Endothelial cell of umbilical vein (primary cell): ENCODE results near the gene APOBEC3C. TPM values are rescaled to one million over a fixed set of nuclear protein-coding genes. Genes with fewer than 3 reads are reported as not detected.
"Not testable (repeated sequence)": the region's sequence is repeated elsewhere in the genome, so short reads cannot be mapped to it uniquely, and the experiment has no call there.

Experiments
- BruUV-seq: library from RNA; stranded (reverse); fragments of 400-500 nt; replicated peaks from 2 replicates; lab custom pipeline; 2021; lab: Mats Ljungman, UMichigan
- CTCF ChIA-PET: fragments of 300-600, 350-600 bp; sonication (Branson Sonifier 250); formaldehyde crosslinking; loops from one replicate; lab custom pipeline; 2021; ENCODE audit warnings: antibody characterized with exemption, inconsistent platforms; lab: Charles Lee
- POLR2A ChIA-PET: fragments of 300-600, 350-600 bp; sonication (Branson Sonifier 250); formaldehyde crosslinking; loops from one replicate; lab custom pipeline; 2021; ENCODE audit warnings: antibody characterized with exemption, inconsistent platforms; lab: Charles Lee
- DNase-seq: peaks from one replicate; pipeline ENCODE4 v3.0.0-alpha.2; 2011; ENCODE audit warnings: low read depth, low spot score
- FAIRE-seq: peaks from 2 replicates; lab custom pipeline; 2011; peaks lifted over from hg19 to GRCh38; lab: Jason Lieb, UNC
- H2AFZ ChIP-seq: 2 replicates; pipeline ENCODE4 v1.6.0; 2012; ENCODE audit warnings: low read depth, low read length, control low read depth, inconsistent platforms
- H3K27ac ChIP-seq: 2 replicates; pipeline ENCODE4 v1.5.1; 2011; ENCODE audit warnings: low read depth, mild to moderate bottlenecking, control low read depth, low read length, moderate library complexity; ENCODE audit not compliant: insufficient read depth
- H3K27me3 ChIP-seq, 2 experiments: 2 replicates each; pipeline versions ENCODE4 v1.6.0 to v1.6.1; 2011; ENCODE audit warnings: low read length in 2 of 2, mixed read lengths in 1 of 2; ENCODE audit not compliant: control insufficient read depth in 2 of 2, insufficient read depth in 2 of 2
- H3K36me3 ChIP-seq, 2 experiments: 2 replicates in 1 of 2; 3 replicates in 1 of 2; pipeline ENCODE4 v1.5.1; 2011; ENCODE audit warnings: low read length in 2 of 2, mild to moderate bottlenecking in 1 of 2, moderate library complexity in 1 of 2; ENCODE audit not compliant: control insufficient read depth in 2 of 2, insufficient read depth in 2 of 2; ENCODE audit errors: extremely low read depth in 1 of 2
- H3K4me1 ChIP-seq: 3 replicates; pipeline ENCODE4 v1.5.1; 2011; ENCODE audit warnings: mild to moderate bottlenecking, low read length; ENCODE audit not compliant: control insufficient read depth, insufficient read depth; ENCODE audit errors: extremely low read depth
- H3K4me2 ChIP-seq: 2 replicates; pipeline ENCODE4 v1.6.1; 2011; ENCODE audit warnings: low read length, control low read depth, mixed read lengths; ENCODE audit not compliant: insufficient read depth
- H3K4me3 ChIP-seq, 3 experiments: fragments of 200-600 bp in 1 of 3; sonication (generic), shearing (Covaris generic) in 1 of 3; replicated peaks in 1 of 3; 2 replicates each; pipeline ENCODE4 v1.5.1; 2011 to 2016; ENCODE audit warnings: control low read depth in 3 of 3, low read length in 3 of 3, mild to moderate bottlenecking in 2 of 3, inconsistent platforms in 1 of 3, low read depth in 1 of 3, moderate library complexity in 1 of 3; ENCODE audit not compliant: insufficient read depth in 1 of 3
- H3K79me2 ChIP-seq: 2 replicates; pipeline ENCODE4 v1.6.0; 2012; ENCODE audit warnings: low read length, inconsistent platforms; ENCODE audit not compliant: control insufficient read depth, insufficient read depth
- H3K9ac ChIP-seq: replicated peaks from 2 replicates; pipeline ENCODE3; 2011; ENCODE audit warnings: low read length, control low read depth; ENCODE audit not compliant: insufficient read depth; ENCODE audit errors: extremely low read depth
- H3K9me1 ChIP-seq: replicated peaks from 3 replicates; pipeline ENCODE4 v1.6.0; 2011; ENCODE audit warnings: mild to moderate bottlenecking, low read length; ENCODE audit not compliant: control insufficient read depth, insufficient read depth; ENCODE audit errors: extremely low read depth
- H3K9me3 ChIP-seq: replicated peaks from 2 replicates; pipeline ENCODE4 v1.5.1; 2012; ENCODE audit warnings: low read length, inconsistent platforms; ENCODE audit not compliant: control insufficient read depth, insufficient read depth
- H4K20me1 ChIP-seq: replicated peaks from 2 replicates; pipeline ENCODE3; 2011; ENCODE audit warnings: mild to moderate bottlenecking, low read length; ENCODE audit not compliant: control insufficient read depth, insufficient read depth; ENCODE audit errors: extremely low read depth
- dilution Hi-C: fragments of 300-500 bp; cut with MboI; formaldehyde crosslinking; loops from one replicate; pipeline ENCODE4 v1.15.0; 2019; ENCODE audit warnings: low sequenced_read_pairs; ENCODE audit not compliant: extremely low pct_ligation_motif_present
- intact Hi-C: fragments of 100-400 bp; cut with micrococcal nuclease; formaldehyde crosslinking; loops from one replicate; pipeline ENCODE4 v1.10.0; 2022
- polyA plus RNA-seq, 4 experiments: library from polyadenylated mRNA; depleted of rRNA in 3 of 4; stranded (reverse) in 3 of 4; unstranded in 1 of 4; fragments of >200 nt; gene quantifications; 2 replicates each; pipeline versions ENCODE4 v1.2.1 to v1.2.3, GENCODE V29; 2011 to 2012; ENCODE audit warnings: missing spikeins in 1 of 4
- total RNA-seq: library from RNA; stranded (reverse); gene quantifications from 2 replicates; pipeline ENCODE4 v1.2.3, GENCODE V29; 2021

Gene APOBEC3C
- total and polyA plus RNA-seq, 2 donors (not counting 3 experiments of a cell fraction or from before 2014, with no cell fraction given) = 7.6 to 10.6 TPM

DNA sequence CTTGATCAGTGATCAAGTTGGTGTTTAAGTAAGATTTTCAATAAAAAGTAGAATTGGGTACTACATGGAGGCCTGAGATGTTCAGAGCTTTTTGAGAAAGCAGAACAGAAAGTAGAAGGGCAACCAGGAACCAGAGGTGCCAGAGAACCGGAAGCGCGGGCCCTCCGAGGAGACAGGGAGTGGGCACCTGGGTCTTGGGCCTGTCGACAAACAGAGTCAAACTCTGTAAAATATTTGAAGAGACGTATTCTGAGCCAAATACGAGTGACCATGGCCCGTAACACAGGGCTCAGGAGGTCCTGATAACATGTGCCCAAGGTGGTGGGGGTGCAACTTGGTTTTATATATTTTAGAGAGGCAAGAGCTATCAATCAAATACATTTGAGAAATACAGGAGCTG lies 49.8 kb downstream of the APOBEC3C start:
- H3K36me3 ChIP-seq, dilution Hi-C loops, BruUV-seq, H3K9ac ChIP-seq, H3K27ac ChIP-seq, FAIRE-seq, H3K4me3 ChIP-seq, H3K27me3 ChIP-seq, H3K9me1 ChIP-seq, H2AFZ ChIP-seq, POLR2A ChIA-PET, H3K79me2 ChIP-seq, DNase-seq, intact Hi-C loops, H3K4me2 ChIP-seq, H3K4me1 ChIP-seq, H3K9me3 ChIP-seq, H4K20me1 ChIP-seq: not testable (repeated sequence)
- CTCF ChIA-PET = interaction anchor here (1.1 kb wide), 1 partner anchor 58 kb away, joined by 3 read pairs; no protein-coding TSS in a partner anchor

DNA sequence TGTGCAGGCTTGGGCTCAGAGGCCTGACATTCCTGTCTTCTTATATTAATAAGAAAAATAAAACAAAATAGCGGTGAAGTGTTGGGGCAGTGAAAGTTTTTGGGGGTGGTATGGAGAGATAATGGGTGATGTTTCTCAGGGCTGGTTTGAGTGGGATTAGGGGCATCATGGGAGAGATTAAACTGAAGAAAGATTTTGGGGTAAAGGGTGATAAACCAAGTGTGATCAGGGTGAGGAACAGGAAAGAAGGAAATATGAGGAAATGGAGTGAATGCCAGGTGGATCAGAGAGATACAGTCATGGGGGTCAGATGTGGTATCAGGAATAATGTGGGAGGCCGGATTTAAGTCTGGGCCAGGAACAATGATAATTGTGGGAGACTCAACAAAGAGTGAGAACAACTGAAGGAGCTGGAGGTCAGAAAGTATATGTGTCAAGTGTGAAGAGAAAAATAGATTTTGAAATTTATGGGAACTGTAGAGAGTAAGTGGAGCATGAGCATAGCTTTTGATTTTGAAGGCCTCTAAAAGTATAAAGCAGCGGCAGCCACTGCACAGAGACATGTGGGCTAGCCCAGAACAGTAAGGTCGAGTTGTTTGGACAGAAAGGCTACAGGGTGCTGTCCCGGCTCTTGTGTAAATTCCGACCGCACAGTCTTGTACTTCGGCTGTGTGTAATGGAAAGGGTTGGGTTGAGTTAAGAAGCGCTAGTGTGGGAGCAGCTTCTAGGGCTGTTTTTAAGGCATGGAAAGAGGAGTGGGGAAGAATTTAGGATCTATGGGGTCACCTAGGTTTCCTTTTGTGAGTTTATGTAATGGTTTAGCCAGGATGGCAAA lies 52.6 kb downstream of the APOBEC3C start:
- POLR2A ChIA-PET, dilution Hi-C loops, intact Hi-C loops, H3K9me3 ChIP-seq, H3K27me3 ChIP-seq, FAIRE-seq, H3K27ac ChIP-seq, H3K79me2 ChIP-seq, H3K4me2 ChIP-seq, H3K4me1 ChIP-seq, H4K20me1 ChIP-seq, H3K36me3 ChIP-seq, H3K9ac ChIP-seq, H2AFZ ChIP-seq, H3K4me3 ChIP-seq, DNase-seq, BruUV-seq, H3K9me1 ChIP-seq: not testable (repeated sequence)
- CTCF ChIA-PET = interaction anchor here (0.6 kb wide), 1 partner anchor 55 kb away, joined by 3 read pairs; no protein-coding TSS in a partner anchor
